Keratinocyte (primary cell): ENCODE results near the gene ANKRD55. TPM values are rescaled to one million over a fixed set of nuclear protein-coding genes. Genes with fewer than 3 reads are reported as not detected.

Experiments
- DNase-seq: peaks from one replicate; pipeline ENCODE4 v3.0.0-alpha.2; 2011; ENCODE audit warnings: low read depth, missing footprints, low spot score
- FAIRE-seq: peaks from 2 replicates; lab custom pipeline; 2011; peaks lifted over from hg19 to GRCh38; lab: Jason Lieb, UNC
- H2AFZ ChIP-seq: 2 replicates; pipeline ENCODE4 v1.6.0; 2012; ENCODE audit warnings: low read length, control low read depth, inconsistent platforms; ENCODE audit not compliant: control insufficient read depth
- H3K27ac ChIP-seq: 2 replicates; pipeline ENCODE4 v1.5.1; 2011; ENCODE audit warnings: low read length; ENCODE audit not compliant: control insufficient read depth, insufficient read depth
- H3K27me3 ChIP-seq: 3 replicates; pipeline ENCODE4 v1.6.0; 2011; ENCODE audit warnings: low read length; ENCODE audit not compliant: control insufficient read depth, insufficient read depth; ENCODE audit errors: extremely low read depth
- H3K36me3 ChIP-seq, 2 experiments: 2 replicates in 1 of 2; 3 replicates in 1 of 2; pipeline ENCODE4 v1.5.1; 2011; ENCODE audit warnings: low read length in 2 of 2, mild to moderate bottlenecking in 1 of 2; ENCODE audit not compliant: control insufficient read depth in 2 of 2, insufficient read depth in 2 of 2; ENCODE audit errors: extremely low read depth in 1 of 2
- H3K4me1 ChIP-seq: 3 replicates; pipeline ENCODE4 v1.5.1; 2011; ENCODE audit warnings: low read length; ENCODE audit not compliant: control insufficient read depth, insufficient read depth; ENCODE audit errors: extremely low read depth
- H3K4me2 ChIP-seq: 3 replicates; pipeline ENCODE4 v1.6.0; 2011; ENCODE audit warnings: low read depth, low read length; ENCODE audit not compliant: control insufficient read depth, insufficient read depth; ENCODE audit errors: extremely low read depth
- H3K4me3 ChIP-seq, 3 experiments: fragments of 200-600 bp in 1 of 3; sonication (generic) in 1 of 3; 2 replicates in 2 of 3; 3 replicates in 1 of 3; pipeline ENCODE4 v1.5.1; 2011 to 2016; ENCODE audit warnings: low read length in 3 of 3, mild to moderate bottlenecking in 3 of 3, control low read depth in 2 of 3, inconsistent platforms in 1 of 3, low read depth in 1 of 3, mixed read lengths in 1 of 3, mixed run types in 1 of 3, moderate library complexity in 1 of 3; ENCODE audit not compliant: control insufficient read depth in 2 of 3, insufficient read depth in 2 of 3; ENCODE audit errors: extremely low read depth in 1 of 3
- H3K79me2 ChIP-seq: 2 replicates; pipeline ENCODE4 v1.6.0; 2012; ENCODE audit warnings: low read length; ENCODE audit not compliant: control insufficient read depth, insufficient read depth
- H3K9ac ChIP-seq: 3 replicates; pipeline ENCODE4 v1.6.0; 2011; ENCODE audit warnings: low read length; ENCODE audit not compliant: control insufficient read depth, insufficient read depth; ENCODE audit errors: extremely low read depth
- H3K9me1 ChIP-seq: 3 replicates; pipeline ENCODE4 v1.6.0; 2011; ENCODE audit warnings: low read length; ENCODE audit not compliant: control insufficient read depth, insufficient read depth; ENCODE audit errors: extremely low read depth
- H3K9me3 ChIP-seq: 2 replicates; pipeline ENCODE4 v1.5.1; 2012; ENCODE audit warnings: low read depth, low read length; ENCODE audit not compliant: control insufficient read depth
- H4K20me1 ChIP-seq: 3 replicates; pipeline ENCODE4 v1.6.0; 2011; ENCODE audit warnings: low read length; ENCODE audit not compliant: control insufficient read depth, insufficient read depth; ENCODE audit errors: extremely low read depth
- EZH2 ChIP-seq: IDR thresholded peaks from one replicate; pipeline ENCODE4 v1.6.1; 2012; ENCODE audit warnings: inconsistent platforms, mild to moderate bottlenecking, low read length, moderate library complexity
- dilution Hi-C: fragments of 300-500 bp; cut with MboI; formaldehyde crosslinking; loops from one replicate; pipeline ENCODE4 v1.7.0; 2020; ENCODE audit warnings: low sequenced_read_pairs; ENCODE audit not compliant: extremely low pct_ligation_motif_present
- polyA plus RNA-seq, 5 experiments: library from polyadenylated mRNA; depleted of rRNA in 3 of 5; stranded (reverse) in 3 of 5; stranded (forward) in 1 of 5; unstranded in 1 of 5; fragments of >200 nt; gene quantifications; 1 replicate in 1 of 5; 2 replicates in 3 of 5; 3 replicates in 1 of 5; pipeline versions ENCODE4 v1.2.1 to v1.2.3, GENCODE V29; 2011 to 2012; ENCODE audit warnings: missing spikeins in 2 of 5, low read depth in 1 of 5, low replicate concordance in 1 of 5
- TF ChIP-seq, protein P1 (sequence below), 3 experiments: IDR thresholded peaks in 1 of 3; conservative IDR thresholded peaks in 1 of 3; optimal IDR thresholded peaks in 1 of 3; 2 replicates in 2 of 3; 3 replicates in 1 of 3; pipeline versions ENCODE3 to v1.5.1; 2011; ENCODE audit warnings: low read length in 3 of 3, mild to moderate bottlenecking in 3 of 3, moderate library complexity in 2 of 3, control low read depth in 1 of 3, inconsistent platforms in 1 of 3; ENCODE audit not compliant: insufficient read depth in 2 of 3; ENCODE audit errors: extremely low read depth in 1 of 3

ANKRD55 gene
- polyA plus RNA-seq, 1 donor (not counting 4 experiments of a cell fraction or from before 2014, with no cell fraction given) = not detected

DNA sequence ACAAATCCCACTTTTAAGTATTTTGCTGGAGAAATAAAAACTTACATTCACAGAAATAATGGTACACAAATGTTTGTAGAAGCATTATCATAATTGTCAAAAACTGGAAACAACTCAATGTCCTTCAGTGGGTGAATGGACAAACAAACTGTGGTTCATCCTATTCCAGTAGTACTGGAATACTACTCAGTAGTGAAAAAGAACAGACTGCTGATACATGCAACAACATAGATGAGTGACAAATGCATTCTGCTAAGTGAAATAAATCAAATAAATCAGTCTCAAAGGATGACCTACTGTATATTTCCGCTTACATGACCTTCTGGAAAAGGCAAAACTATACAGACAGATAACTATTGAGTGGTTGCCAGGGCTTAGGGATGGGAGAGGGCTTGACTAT lies 114.1 kb downstream of the ANKRD55 start:
- dilution Hi-C loops = no loop called here
- H3K27ac ChIP-seq = no peak overlapping the region

DNA sequence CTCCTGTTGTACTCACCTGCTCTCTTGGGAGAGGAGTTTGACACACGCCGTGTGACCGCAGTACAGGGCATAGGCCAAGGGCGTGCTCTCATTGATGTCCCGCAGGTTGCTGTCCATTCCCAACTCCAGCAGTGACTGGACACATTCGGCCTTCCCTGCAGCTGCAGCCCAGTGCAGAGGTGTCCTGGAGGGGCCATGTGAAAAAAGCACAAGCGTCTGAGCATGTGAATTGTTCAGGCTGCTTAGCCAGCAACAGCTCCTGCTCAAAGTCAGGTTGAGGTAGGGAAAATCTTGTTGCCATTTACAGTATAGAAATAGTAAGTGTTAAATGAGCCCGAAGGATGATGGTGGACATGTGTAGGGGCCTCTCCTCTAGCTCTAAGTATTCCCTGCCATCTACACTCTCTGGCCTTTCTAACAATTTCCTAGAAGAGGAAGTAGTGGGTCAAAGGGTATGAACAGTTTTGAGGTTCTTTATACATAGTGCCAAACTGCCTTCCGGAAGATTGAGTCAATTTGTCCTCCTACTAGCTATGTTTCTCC lies 116.5 kb downstream of the ANKRD55 start:
- no peak overlapping the region for H3K4me3 ChIP-seq
- H3K9me1 ChIP-seq = no peaks in the 10 kb centered on the region
- TF ChIP-seq EZH2 = no peak
- TF ChIP-seq, protein P1, sequence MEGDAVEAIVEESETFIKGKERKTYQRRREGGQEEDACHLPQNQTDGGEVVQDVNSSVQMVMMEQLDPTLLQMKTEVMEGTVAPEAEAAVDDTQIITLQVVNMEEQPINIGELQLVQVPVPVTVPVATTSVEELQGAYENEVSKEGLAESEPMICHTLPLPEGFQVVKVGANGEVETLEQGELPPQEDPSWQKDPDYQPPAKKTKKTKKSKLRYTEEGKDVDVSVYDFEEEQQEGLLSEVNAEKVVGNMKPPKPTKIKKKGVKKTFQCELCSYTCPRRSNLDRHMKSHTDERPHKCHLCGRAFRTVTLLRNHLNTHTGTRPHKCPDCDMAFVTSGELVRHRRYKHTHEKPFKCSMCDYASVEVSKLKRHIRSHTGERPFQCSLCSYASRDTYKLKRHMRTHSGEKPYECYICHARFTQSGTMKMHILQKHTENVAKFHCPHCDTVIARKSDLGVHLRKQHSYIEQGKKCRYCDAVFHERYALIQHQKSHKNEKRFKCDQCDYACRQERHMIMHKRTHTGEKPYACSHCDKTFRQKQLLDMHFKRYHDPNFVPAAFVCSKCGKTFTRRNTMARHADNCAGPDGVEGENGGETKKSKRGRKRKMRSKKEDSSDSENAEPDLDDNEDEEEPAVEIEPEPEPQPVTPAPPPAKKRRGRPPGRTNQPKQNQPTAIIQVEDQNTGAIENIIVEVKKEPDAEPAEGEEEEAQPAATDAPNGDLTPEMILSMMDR (optimal IDR thresholded peaks at IDR 0.05 in 1 of 3, IDR thresholded peaks at IDR 0.05 in 1 of 3, conservative IDR thresholded peaks at IDR 0.05 in 1 of 3; ENCODE audit: extremely low read depth in 1 of 3, insufficient read depth in 2 of 3, low read length in 3 of 3) = no peak
- H3K4me2 ChIP-seq = no peak overlapping the region
- DNase-seq (no peak), FAIRE-seq (no peak)
- no peak overlapping the region for H3K9ac ChIP-seq
- H3K9me3 ChIP-seq = no peaks in the 10 kb centered on the region
- H3K79me2 ChIP-seq = no peaks in the 10 kb centered on the region
- H4K20me1 ChIP-seq = no peaks in the 10 kb centered on the region
- no peak overlapping the region for H2AFZ ChIP-seq
- H3K27me3 ChIP-seq = no peaks in the 10 kb centered on the region
- no peaks in the 10 kb centered on the region for H3K36me3 ChIP-seq
- dilution Hi-C loops = no loop called here
- H3K27ac ChIP-seq = no peak overlapping the region
- peaks cover 4% of the 10 kb centered on the region for H3K4me1 ChIP-seq

More for the DNA sequence above, 114.1 kb downstream of the ANKRD55 start:
- TF ChIP-seq EZH2 = no peak
- TF ChIP-seq, protein P1 (optimal IDR thresholded peaks at IDR 0.05 in 1 of 3, IDR thresholded peaks at IDR 0.05 in 1 of 3, conservative IDR thresholded peaks at IDR 0.05 in 1 of 3; ENCODE audit: extremely low read depth in 1 of 3, insufficient read depth in 2 of 3, low read length in 3 of 3) = no peak
- no peak overlapping the region for H2AFZ ChIP-seq
- H3K79me2 ChIP-seq = no peaks in the 10 kb centered on the region
- H3K27me3 ChIP-seq = no peaks in the 10 kb centered on the region
- no peak overlapping the region for H3K4me3 ChIP-seq
- DNase-seq = no peak
- no peak overlapping the region for H3K4me2 ChIP-seq
- peaks cover 10% of the 10 kb centered on the region for H3K4me1 ChIP-seq
- no peaks in the 10 kb centered on the region for H3K9me1 ChIP-seq
- no peaks in the 10 kb centered on the region for H4K20me1 ChIP-seq
- FAIRE-seq = no peak
- no peak overlapping the region for H3K9ac ChIP-seq
- H3K36me3 ChIP-seq = no peaks in the 10 kb centered on the region
- no peaks in the 10 kb centered on the region for H3K9me3 ChIP-seq
